Right ventricle myocardium inferior (tissue), 1 donor: ENCODE measurements around the gene MTHFS. TPM values are rescaled to one million over a fixed set of nuclear protein-coding genes. Genes with fewer than 3 reads are reported as not detected.
"Not testable (repeated sequence)": the region's sequence is repeated elsewhere in the genome, so short reads cannot be mapped to it uniquely, and the experiment has no call there.

Experiments
- ATAC-seq: fragments of 200-7000 bp; cut with Tn5 transposase; one replicate; pipeline ENCODE4 v1.9.1; 2020; ENCODE audit warnings: mild to moderate bottlenecking, moderate library complexity
- DNase-seq: peaks from one replicate; pipeline ENCODE4 v3.0.0; 2021; ENCODE audit errors: missing footprints
- intact Hi-C: fragments of 100-400 bp; cut with DNase I; formaldehyde crosslinking; loops from one replicate; pipeline ENCODE4 v1.11.0; 2022
- total RNA-seq: library from RNA; stranded (reverse); fragmentation: NEBNext Ultra II Directional; extraction: Animal tissue kit (Norgen Biotek cat#: 25700); gene quantifications from one replicate; pipeline ENCODE4 v1.2.1, GENCODE V29; 2021
- donor health status: DM: no; HTN: yes; CAD: no; lungs with severe emphysema.

The MTHFS gene
- total RNA-seq, 1 donor from 2014 or later = 19.1 TPM

DNA sequence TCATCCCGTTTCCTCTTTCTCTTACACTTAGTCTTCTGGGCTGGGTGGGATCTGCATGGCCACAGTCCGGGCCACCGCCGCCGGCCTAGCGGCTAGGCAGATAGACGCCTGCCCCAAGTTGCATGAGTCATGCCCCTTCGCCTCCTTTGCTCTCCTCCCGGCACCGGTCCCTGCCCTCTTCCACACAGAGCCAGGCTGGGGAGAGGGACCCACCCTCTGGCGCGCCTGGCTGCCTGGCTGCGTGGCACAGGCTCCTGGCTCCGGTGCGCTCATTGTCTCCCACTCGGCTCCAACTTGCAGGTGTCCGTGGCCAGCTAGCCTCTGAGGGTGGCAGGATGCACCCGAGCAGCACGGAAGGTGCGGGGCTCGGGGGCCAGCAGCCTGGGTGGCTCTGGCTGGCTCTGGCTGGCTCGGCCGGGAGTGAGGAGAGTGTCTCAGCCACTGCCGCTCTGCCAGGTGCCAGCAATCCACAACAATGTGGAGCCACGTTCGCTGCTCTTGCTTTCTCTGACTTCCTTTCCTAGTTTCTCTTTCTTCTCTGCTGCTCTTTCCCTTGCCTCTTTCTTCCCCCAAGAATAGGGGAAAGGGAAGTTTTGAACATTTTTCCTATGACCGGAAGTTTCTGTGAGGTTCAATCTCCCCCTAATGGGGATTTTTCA is 22.4 kb upstream of the MTHFS start:
- intact Hi-C loops = no loop called here
- no peak for DNase-seq
- ATAC-seq = no peak

DNA sequence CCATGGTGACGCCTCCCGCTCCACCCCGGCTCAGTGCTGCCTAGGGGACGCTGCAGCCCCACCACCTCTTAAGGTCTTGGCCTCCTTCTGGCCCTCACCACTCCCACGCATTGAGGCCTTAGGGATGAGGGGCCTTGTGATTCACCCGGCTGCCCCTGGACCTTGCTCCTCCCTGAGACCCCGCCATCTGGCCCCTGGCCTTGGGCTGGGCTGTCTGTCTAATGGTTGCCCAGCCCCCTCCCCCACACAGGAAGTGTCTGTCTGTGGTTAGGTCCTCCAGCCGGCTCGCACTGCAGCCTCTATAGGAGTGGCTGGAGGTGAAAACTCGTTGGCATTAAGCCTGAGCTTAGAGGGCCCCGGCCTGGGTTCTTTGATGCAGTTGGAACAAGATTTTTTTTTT is 21.5 kb upstream of the MTHFS start:
- DNase-seq = no peak
- intact Hi-C loops = no loop called here
- ATAC-seq = no peak

DNA sequence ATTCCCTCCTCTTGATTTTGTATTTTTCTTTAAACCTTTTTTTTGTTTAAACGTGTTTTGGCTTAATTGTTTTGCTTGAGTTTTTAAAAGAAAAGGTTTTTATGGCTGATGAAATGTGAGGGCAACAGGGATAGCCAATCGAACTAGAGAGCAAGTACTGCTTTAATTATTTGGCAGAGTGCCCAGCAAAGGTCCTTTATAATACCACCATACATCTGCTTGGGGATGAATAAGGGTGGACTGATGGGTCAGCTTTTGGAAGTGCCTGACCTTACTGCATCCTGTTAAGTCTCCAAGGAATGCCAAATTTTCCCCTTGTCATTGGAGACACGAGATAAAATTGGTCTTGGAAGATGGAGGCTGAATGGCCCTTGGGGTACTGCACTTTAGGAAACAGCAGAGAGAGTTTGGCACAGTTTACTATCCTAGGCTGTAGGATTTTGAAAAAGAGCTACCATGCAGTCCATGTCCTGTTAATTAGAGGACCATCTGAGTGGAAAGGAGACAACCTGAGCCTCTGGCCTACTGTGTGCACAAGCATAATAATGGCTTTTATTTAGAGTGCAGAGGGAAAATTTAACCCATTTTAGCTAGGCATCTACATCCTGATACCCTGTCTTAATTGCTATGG is 19.8 kb upstream of the MTHFS start:
- DNase-seq (no peak), ATAC-seq (no peak)
- intact Hi-C loops = no loop called here

DNA sequence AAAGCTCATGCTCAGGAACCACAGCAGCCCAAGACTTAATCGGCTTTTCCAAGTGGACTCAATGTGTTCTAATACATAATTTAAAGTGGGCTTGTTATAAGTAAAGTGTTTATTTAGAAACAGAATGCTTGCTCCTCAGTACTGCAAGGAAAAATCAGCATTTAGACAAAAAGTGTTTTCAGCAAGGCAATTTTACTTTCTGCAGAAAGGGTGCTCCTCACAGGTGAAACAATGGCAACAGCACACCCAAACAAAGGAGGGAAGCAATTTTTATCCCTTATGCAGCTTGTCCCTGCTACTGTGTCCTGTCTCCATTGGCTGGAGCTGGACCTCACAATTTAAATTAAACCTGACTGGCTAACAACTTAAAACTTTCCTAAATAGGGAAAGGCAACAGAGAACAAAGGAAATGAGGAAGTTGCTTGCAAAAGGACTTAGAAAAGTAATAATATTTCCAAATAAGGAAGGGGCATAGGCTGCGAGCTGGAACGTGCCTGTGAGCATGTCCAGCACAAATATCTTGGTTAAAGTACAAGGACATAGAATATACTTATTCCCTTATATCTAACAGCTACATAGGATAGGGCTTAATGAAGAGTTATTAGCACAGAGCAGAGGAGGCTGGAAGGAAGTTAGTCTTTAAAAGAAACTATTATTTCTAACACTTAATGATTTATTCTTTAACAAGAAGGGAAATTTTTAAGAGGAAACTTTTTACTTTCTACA is 19.1 kb upstream of the MTHFS start:
- DNase-seq, ATAC-seq, intact Hi-C loops: not testable (repeated sequence)

DNA sequence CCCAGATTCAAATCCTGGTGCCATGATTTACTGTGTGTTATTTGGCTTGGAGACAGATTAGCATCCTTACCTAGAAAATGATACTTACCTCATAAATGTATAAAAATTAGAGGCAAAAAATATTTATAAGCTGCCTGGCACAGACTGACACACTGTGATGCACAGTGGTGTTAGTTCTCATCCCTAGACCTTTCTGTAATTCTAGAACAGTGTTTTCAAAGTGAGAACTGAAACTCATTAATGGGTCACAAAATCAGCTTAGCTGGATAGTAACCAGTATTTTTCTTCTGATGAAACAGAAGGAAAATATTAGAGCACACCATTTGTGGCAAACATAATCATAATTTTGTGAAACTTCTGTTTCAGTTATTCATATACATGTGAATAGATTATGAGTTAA is 17.9 kb upstream of the MTHFS start:
- DNase-seq (no peak), ATAC-seq (no peak)
- intact Hi-C loops = no loop called here

DNA sequence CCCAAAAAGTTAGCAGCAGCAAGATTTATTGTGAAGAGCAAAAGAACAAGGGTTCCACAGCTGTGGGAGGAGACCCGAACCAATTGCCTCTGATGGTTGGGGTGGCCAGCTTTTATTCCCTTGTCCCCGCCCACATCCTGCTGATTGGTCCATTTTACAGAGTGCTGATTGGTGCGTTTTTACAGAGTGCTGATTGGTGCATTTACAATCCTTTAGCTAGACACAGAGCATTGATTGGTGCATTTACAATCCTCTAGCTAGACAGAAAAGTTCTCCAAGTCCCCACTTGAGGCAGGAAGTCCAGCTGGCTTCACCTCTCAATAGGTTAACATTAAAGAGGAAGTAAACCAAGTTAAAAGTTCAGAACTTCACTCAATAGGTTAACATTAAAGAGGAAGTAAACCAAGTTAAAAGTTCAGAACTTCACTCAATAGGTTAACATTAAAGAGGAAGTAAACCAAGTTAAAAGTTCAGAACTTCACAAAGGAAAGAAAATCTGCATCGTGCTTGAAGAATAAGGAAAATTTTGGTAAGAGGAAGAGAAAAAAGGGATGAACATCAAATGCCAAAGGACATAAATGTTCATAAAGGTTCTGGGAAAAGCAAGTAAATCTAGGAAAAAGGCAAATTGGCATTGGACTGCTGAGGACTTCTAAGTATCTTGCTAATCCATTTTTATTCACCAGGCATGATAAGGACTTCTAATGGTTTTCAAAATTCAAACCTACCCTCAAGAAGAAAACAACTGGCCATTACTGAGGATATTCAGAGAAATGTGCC is 12.9 kb upstream of the MTHFS start:
- DNase-seq, intact Hi-C loops, ATAC-seq: not testable (repeated sequence)

DNA sequence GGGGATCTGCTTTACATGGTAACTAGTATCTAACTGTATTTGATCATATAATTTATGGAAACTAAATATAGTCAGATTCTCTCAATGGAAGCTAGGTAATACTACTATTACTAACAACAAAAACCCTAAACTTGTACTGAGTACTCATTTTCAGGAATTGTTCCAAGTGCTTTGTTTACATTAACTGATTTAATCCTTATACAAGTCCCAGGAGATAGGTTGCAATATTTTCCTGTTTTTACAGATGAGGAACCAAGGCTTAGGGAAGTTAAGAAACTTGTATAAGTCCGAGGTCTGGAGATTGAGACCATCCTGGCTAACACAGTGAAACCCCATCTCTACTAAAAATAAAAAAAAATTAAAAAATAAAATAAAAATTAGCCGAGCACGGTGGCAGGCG is 7.5 kb upstream of the MTHFS start:
- DNase-seq (no peak), ATAC-seq (no peak)
- intact Hi-C loops = no loop called here

DNA sequence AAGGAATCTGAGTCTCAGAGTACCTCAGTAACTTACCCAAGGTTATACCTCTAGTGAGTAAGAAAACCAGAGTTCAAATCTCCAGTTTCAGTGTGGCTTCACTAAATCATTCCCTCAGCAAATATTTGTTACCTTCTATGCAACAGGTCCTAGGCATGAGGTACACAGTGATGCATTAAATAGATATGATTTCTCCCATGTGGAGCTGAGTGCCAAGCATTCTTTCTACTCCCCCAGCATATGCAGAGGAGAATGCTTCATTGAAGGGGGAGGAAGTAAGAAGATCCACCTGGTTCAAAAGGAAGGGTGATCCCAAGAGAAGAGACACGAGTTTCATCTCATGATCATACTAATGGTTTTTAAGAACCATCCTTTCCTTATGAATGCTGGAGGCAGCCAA is 6.8 kb upstream of the MTHFS start:
- DNase-seq (no peak), ATAC-seq (no peak)
- intact Hi-C loops = no loop called here

DNA sequence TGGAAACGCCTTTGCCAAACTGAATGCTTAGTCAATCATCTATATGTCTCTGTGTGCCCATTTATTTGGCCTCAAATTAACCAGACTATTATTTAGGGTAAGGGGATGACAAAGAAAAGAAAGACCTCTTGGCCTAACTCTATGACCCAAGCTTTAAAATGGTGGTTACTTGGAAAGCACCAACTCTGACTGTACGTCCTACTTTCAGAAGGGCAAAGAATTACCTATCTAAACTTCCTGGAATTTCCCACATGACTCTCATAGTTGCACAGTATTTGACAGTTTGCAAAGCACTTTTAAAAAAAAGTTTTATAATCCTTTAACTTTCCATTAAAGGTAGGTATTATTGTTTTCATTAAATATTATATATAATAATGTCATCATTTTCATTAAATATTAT is 6.3 kb upstream of the MTHFS start:
- no peak for ATAC-seq
- intact Hi-C loops = no loop called here

DNA sequence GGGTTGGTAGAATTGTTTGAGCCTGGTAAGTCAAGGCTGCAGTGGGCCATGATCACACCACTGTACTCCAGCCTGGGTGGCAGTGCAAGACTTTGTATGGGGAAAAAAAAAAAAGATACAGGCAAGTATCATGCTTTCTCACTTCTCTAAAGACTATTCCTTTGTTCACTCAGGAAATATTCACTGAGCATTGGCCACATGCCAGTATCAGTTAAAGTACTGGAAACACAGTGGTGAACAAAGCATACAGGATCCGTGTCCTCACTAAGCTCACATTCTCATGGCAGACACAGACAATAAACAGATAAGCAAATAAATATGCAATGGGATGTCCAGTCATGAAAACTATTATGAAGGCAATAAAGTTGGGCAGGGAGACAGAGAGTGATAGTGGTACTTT is 5.1 kb upstream of the MTHFS start:
- no peak for DNase-seq
- intact Hi-C loops = no loop called here
- no peak for ATAC-seq

More for the DNA sequence above, 6.3 kb upstream of the MTHFS start:
- no peak for DNase-seq

DNA sequence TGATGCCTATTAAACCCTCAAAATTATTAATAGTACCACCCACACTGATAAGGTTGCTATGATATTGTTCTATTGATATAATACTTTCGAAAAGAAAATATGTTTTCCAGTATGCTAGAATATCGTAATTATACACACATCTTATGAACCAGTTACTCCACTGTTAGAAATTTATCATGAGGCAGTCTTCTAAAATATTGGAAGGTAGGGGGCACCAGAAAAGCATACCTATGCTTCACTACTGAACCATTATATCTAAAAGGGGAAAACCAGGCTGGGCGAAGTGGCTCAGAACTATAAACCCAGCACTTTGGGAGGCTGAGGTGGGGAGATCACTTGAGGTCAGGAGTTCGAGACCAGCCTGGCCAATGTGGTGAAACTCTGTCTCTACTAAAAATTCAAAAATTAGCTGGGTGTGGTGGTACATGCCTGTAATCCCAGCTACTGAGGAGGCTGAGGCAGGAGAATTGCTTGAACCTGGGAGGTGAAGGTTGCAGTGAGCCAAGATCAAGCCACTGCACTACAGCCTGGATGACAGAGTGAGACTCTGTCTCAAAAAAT is 4.1 kb upstream of the MTHFS start:
- intact Hi-C loops, ATAC-seq, DNase-seq: not testable (repeated sequence)

DNA sequence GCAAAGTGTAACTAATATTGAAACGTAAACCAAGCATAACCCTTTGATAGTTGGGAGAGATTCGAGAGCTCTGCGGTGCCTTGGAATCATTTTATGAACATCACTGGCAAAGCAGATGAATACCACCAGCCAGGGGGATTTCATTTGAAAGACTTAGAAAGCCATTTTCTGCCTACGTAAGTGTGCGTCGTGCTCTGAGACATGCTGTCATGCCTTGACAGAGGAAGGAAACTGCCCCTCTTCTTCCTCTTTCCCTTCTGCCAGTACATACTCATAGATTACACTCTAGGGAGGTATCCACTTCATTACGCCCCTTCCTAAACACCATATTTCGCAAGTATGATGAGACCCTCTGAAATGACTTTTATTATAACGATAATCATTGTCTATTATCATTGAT is 3.3 kb upstream of the MTHFS start:
- no peak for ATAC-seq
- intact Hi-C loops = no loop called here
- DNase-seq = no peak

DNA sequence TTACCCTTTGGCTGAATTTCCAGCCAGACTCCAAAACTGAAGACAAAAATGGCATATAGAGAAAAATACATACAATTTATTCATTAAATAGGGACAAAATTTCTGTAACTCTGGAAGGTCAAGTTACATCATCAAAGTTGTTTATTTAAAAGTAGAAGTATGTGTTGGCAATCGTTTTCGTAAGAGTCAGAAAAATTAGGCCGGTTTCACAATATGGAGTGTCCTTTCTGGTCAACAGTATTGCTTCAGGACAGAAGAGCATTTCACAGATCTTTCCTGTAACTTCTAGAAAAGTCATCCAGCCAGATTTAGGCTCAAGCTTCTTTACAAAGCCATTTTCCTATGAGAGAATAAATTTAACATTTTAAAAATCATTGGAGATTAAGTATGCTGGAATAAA is 2.0 kb upstream of the MTHFS start:
- intact Hi-C loops = loop anchor here (10.0 kb wide), 1 partner anchor 156 kb away; the partner anchor contains the start of gene ZFAND6
- ATAC-seq, DNase-seq: not testable (repeated sequence)

DNA sequence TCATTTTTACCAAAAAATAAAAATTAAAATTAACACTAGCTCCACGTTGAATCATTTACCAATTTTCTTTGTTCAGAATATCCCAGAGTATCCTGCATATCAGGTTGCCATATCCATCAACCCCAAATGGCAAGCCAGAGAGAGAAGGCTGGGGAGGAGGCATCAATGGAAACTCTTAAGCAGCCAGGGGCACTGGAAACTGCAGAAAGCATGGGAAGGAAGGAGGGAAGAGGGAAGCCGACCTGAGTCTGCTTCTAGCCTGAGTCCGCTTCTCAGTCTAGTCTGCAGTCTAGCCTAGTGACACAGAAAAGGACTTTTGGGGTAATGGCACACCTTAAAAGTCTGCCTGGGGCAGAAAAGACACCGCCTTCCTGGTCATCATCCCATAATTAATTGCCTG is 1.6 kb upstream of the MTHFS start:
- DNase-seq (no peak), ATAC-seq (no peak)
- intact Hi-C loops = loop anchor here (10.0 kb wide), 1 partner anchor 156 kb away; the partner anchor contains the start of gene ZFAND6

DNA sequence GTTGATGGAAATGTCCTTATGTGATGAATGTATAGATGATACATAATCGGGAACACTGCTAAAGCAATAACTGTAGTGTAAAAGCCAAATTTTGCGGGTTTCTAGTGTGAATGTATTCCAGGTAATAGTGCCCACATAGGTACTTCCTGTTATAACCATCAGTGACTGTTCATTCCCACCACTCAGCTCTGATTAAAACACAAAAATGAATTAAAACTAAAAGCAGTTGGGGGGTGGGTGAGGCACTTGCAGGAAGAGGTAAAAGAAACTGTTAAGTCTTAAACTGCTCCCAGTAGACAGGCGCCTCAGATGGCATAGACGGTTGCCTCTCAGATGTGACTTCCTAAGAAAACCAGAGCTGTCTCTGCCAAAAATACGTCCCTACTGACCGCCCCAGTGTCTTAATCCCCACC is 893 bp upstream of the MTHFS start:
- DNase-seq = no peak
- intact Hi-C loops = loop anchor here (10.0 kb wide), 1 partner anchor 157 kb away; the partner anchor contains the start of gene ZFAND6
- no peak for ATAC-seq

DNA sequence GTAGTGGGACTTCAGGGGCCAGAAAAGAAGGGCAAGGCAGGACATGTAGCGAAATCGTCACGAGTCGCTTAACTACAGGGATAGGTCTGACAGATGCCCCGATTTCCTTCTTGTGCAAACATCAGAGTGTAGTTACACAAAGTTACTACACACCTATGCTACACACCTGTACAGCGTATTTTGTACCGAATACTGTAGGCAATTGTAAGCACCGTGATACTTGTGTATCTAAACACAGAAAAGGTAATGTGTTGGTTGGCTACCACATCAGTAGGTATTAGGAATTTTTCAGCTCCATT is 515 bp upstream of the MTHFS start:
- ATAC-seq = no peak
- DNase-seq = no peak
- intact Hi-C loops = loop anchor here (10.0 kb wide), 1 partner anchor 157 kb away; the partner anchor contains the start of gene ZFAND6

DNA sequence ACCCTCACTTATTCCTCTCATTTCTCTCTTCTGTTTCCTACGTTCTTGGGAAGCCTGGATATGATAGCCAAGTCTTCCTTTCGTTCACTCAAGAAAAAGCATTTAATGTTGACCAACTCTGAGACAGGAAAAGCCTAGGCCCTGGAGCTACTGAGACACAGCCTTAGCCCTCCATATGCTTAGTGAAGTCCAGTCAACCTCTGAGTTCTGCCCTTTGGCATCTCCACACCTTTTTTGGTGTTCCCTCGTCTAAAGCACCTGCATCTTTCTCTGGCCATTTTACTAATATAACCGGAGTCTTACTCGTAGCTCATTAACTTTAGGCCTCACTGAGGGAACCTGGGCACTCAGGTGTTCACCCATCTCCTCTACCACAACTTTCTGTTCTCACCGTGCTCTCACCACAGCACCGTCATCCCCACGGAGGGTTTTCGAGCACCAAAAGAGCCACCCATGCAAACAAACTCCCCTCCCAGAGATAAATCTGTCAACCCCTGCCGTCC is 632 bp downstream of the MTHFS start:
- intact Hi-C loops = loop anchor here (1.0 to 10.0 kb wide), 2 partner anchors 27 to 159 kb away; partner anchors contain the start of gene ZFAND6
- ATAC-seq = no peak

DNA sequence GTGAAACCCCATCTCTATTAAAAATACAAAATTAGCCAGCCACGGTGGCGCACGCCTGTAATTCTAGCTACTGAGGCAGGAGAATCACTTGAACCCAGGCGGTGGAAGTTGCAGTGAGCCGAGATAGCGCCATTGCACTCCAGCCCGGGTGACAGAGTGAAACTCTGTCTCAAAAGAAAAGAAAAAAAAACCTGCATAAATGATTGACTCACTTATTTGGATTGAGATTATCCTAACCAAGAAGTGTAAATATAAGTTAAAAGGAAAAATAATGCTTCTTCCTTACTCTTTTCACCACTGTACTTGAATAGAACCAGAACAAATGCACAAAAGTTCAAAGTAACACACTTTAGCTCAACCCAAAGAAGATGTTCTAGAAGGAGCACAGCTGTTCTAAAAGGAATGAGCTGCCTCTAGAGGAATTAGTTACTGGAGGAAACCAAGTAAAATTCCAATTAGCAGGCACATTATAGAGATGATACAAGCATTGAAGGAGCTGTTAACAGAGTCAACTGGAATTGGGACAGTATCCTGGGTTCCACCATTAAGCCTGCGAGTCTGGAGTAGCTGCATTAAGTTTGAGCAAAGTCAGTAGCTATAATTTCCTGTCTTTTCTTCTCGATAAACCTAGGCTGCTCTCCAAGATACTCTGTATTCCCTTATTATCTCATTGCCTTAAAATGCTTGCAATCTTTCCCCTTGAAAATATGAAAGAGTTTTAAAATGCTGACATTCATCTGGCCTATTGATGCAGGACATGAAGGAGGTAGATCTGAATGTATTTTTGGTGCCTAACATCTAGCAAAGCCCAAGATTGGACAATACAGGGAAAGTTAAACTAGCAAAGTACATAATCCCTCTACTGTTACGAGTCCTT is 9.5 kb downstream of the MTHFS start:
- ATAC-seq (no peak), DNase-seq (no peak)
- intact Hi-C loops = no loop called here

More for the DNA sequence above, 632 bp downstream of the MTHFS start:
- DNase-seq = no peak
